B cell (primary cell): ENCODE measurements around the gene ARSI. TPM values are rescaled to one million over a fixed set of nuclear protein-coding genes. Genes with fewer than 3 reads are reported as not detected.

ENCODE experiments used
- ATAC-seq: fragments of 200-7000 bp; cut with Tn5 transposase; one replicate; pipeline ENCODE4 v1.10.0; 2021; ENCODE audit warnings: low read depth, mild to moderate bottlenecking, moderate number of reproducible peaks, moderate library complexity
- CTCF ChIA-PET: fragments of 350-600 bp; sonication (Branson Sonifier 250); formaldehyde crosslinking; loops from one replicate; lab custom pipeline; 2021; ENCODE audit warnings: antibody characterized with exemption, inconsistent platforms; lab: Charles Lee
- POLR2A ChIA-PET: fragments of 350-600 bp; sonication (Branson Sonifier 250); formaldehyde crosslinking; loops from one replicate; lab custom pipeline; 2021; ENCODE audit warnings: antibody characterized with exemption; lab: Charles Lee
- DNase-seq: peaks from one replicate; pipeline ENCODE4 v3.0.0; 2013
- H2AFZ ChIP-seq: 2 replicates; pipeline ENCODE4 v1.6.1; 2012; ENCODE audit warnings: mild to moderate bottlenecking, low read depth, low read length; ENCODE audit not compliant: insufficient read depth, poor library complexity, severe bottlenecking
- H3K27ac ChIP-seq, 2 donors: 1 replicate in 1 of 2; 2 replicates in 1 of 2; pipeline ENCODE4 v1.5.1; 2012 to 2013; ENCODE audit warnings: low read length in 2 of 2, mild to moderate bottlenecking in 2 of 2, moderate library complexity in 1 of 2
- H3K27me3 ChIP-seq, 4 experiments: fragments of 200-600 bp in 1 of 4; sonication (generic) in 1 of 4; replicated peaks in 1 of 4; 1 replicate in 2 of 4; 2 replicates in 2 of 4; pipeline versions ENCODE4 v1.6.1 to v1.7.0; 2013 to 2016; ENCODE audit warnings: low read length in 3 of 4, mild to moderate bottlenecking in 2 of 4, mixed read lengths in 1 of 4, moderate library complexity in 1 of 4; ENCODE audit not compliant: insufficient read depth in 4 of 4, control insufficient read depth in 3 of 4; ENCODE audit errors: control extremely low read depth in 1 of 4
- H3K36me3 ChIP-seq, 2 experiments: replicated peaks in 1 of 2; 1 replicate in 1 of 2; 2 replicates in 1 of 2; pipeline versions ENCODE4 v1.6.1 to v1.7.1; 2013; ENCODE audit warnings: low read length in 1 of 2; ENCODE audit not compliant: insufficient read depth in 2 of 2, control insufficient read depth in 1 of 2; ENCODE audit errors: control extremely low read depth in 1 of 2, extremely low read depth in 1 of 2
- H3K4me1 ChIP-seq, 2 donors: fragments of 200-600 bp in 1 of 2; sonication (generic) in 1 of 2; 1 replicate in 1 of 2; 2 replicates in 1 of 2; pipeline versions ENCODE4 v1.5.1 to v1.6.1; 2013 to 2017; ENCODE audit warnings: low read length in 2 of 2; ENCODE audit not compliant: control insufficient read depth in 2 of 2, insufficient read depth in 2 of 2
- H3K4me2 ChIP-seq: replicated peaks from 2 replicates; pipeline ENCODE3; 2012; ENCODE audit warnings: mild to moderate bottlenecking, low read depth, low read length; ENCODE audit not compliant: poor library complexity, severe bottlenecking
- H3K4me3 ChIP-seq, 5 experiments: fragments of 200-600 bp in 1 of 5; sonication (generic) in 1 of 5; 1 replicate in 3 of 5; 2 replicates in 2 of 5; pipeline versions ENCODE4 v1.5.1 to v1.7.0; 2011 to 2016; ENCODE audit warnings: low read length in 4 of 5, mild to moderate bottlenecking in 4 of 5, low read depth in 2 of 5, control low read depth in 1 of 5, moderate library complexity in 1 of 5; ENCODE audit not compliant: insufficient read depth in 1 of 5; ENCODE audit errors: control extremely low read depth in 1 of 5, extremely low read depth in 1 of 5
- H3K79me2 ChIP-seq: fragments of 200-600 bp; sonication (generic); one replicate; pipeline ENCODE4 v1.6.0; 2016; ENCODE audit warnings: low read length; ENCODE audit not compliant: control insufficient read depth, insufficient read depth
- H3K9ac ChIP-seq: fragments of 200-600 bp; sonication (generic); 2 replicates; pipeline ENCODE4 v1.6.1; 2017; ENCODE audit warnings: mild to moderate bottlenecking, low read length, moderate library complexity
- H3K9me3 ChIP-seq, 3 donors: one replicate each; pipeline versions ENCODE4 v1.6.1 to v1.7.1; 2013; ENCODE audit warnings: low read length in 2 of 3; ENCODE audit not compliant: control insufficient read depth in 2 of 3, insufficient read depth in 1 of 3; ENCODE audit errors: control extremely low read depth in 1 of 3
- H4K20me1 ChIP-seq: 2 replicates; pipeline ENCODE4 v1.6.0; 2012; ENCODE audit warnings: mild to moderate bottlenecking, low read length; ENCODE audit not compliant: insufficient read depth, control insufficient read depth, poor library complexity, severe bottlenecking
- H3K27ac Mint-ChIP-seq: one replicate; pipeline ENCODE4 v1.8.0; 2021; ENCODE audit warnings: mixed read lengths
- H3K27me3 Mint-ChIP-seq: one replicate; pipeline ENCODE4 v1.8.0; 2021; ENCODE audit warnings: mixed read lengths
- H3K4me1 Mint-ChIP-seq: one replicate; pipeline ENCODE4 v1.8.0; 2021; ENCODE audit warnings: mixed read lengths
- H3K4me3 Mint-ChIP-seq: one replicate; pipeline ENCODE4 v1.8.0; 2021; ENCODE audit warnings: mixed read lengths
- H3K9me3 Mint-ChIP-seq: one replicate; pipeline ENCODE4 v1.8.0; 2022; ENCODE audit warnings: mixed read lengths; ENCODE audit not compliant: insufficient read depth
- EZH2 ChIP-seq: IDR thresholded peaks from 2 replicates; pipeline ENCODE4 v1.6.1; 2012; ENCODE audit warnings: borderline replicate concordance, low read depth, mild to moderate bottlenecking, moderate library complexity, low read length; ENCODE audit not compliant: insufficient read depth, poor library complexity, severe bottlenecking
- WGBS: methylation state at CpG from one replicate; pipeline ENCODE4 v1.1.5; 2013; ENCODE audit warnings: missing lambda C conversion rate; ENCODE audit not compliant: insufficient coverage; 5-methylcytosine and 5-hydroxymethylcytosine counted together
- intact Hi-C: fragments of 100-400 bp; cut with micrococcal nuclease; formaldehyde crosslinking; loops from one replicate; pipeline ENCODE4 v1.10.0; 2022
- polyA minus RNA-seq: library from RNA; depleted of rRNA, polyadenylated mRNA; stranded (reverse); fragments of >200 nt; gene quantifications from 2 replicates; pipeline ENCODE4 v1.2.3, GENCODE V29; 2012
- polyA plus RNA-seq: library from polyadenylated mRNA; depleted of rRNA; stranded (reverse); fragments of >200 nt; gene quantifications from 2 replicates; pipeline ENCODE4 v1.2.3, GENCODE V29; 2012
- total RNA-seq, 2 donors: library from RNA; stranded (reverse); fragments of 120-200 nt in 1 of 2; gene quantifications; 1 replicate in 1 of 2; 2 replicates in 1 of 2; pipeline versions ENCODE4 v1.2.3 to v1.2.4, GENCODE V29; 2013 to 2022
- TF ChIP-seq, protein P1 (sequence below): fragments of 200-600 bp; IDR thresholded peaks from one replicate; pipeline ENCODE4 v1.8.0; 2022; ENCODE audit warnings: antibody characterized with exemption, mild to moderate bottlenecking

ARSI gene
- total RNA-seq = 0.10 TPM in 1 of 2 replicates, not detected in the other
- total RNA-seq (2013) = 0.14 TPM
- not detected in 2 replicates for polyA plus RNA-seq
- polyA minus RNA-seq = 0.29 TPM in 1 of 2 replicates, not detected in the other

DNA sequence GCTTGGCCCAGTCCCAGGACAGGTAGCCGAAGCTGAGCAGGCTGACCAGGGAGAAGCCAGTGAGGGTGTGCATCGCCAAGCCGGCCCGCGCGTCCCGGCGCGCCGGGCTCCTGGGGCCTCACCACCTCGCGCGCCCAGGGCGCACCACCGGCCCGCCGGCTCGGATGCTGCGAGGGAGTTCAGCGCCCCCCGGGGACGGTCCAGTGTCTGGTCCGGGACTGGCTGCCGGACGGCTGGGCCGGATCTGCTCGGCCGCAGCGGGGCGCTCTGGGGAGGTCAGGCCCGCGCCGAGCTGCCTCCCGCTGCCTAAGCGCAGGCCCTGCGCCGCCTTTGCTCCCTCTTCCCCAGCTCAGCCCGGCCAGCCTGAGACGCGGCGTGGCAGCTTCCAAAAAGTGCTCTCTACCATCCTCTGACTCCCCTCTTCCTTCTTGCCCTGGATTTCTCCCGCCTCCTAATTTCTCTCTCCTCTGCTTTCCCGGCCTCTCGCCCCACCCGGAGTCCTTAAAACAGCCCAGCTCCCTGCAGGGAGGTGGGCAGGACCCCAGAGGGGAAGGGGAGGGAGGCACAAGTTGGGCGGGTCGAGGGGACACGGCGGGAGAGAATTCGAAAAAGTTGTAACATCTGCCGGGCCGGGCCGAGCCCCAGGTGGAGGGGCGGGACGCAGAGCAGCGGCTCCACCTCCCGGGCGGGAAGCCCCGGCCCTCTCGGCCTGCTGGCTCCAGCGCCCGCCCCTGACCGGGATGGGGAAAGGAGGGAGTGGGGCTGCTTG is at the start of gene ARSI:
TSS of gene ARSI (minus strand) at position 605 of the 769 bp plus-strand sequence. CDS start at position 73, 532 bp downstream.
- Histone ChIP-seq H3K9me3 (peaks cover 0 to 6% (median 2%) of the 10 kb centered on the region in 3 donors), H3K27me3 (peaks cover 0 to 22% (median 18%) of the 10 kb centered on the region in 4 experiments), H3K4me2 (peak within 1 kb of the TSS; percentile 38), H2AFZ (no peak within 1 kb of the TSS), H3K4me1 (peaks cover 0 to 14% of the 10 kb centered on the region in 2 donors), H3K9ac (no peak within 1 kb of the TSS), H3K79me2 (no peaks in the 10 kb centered on the region), H3K36me3 (no peaks in the 10 kb centered on the region), H3K27ac (no peak within 1 kb of the TSS), H4K20me1 (no peaks in the 10 kb centered on the region), H3K4me3 (no peak within 1 kb of the TSS)
- Mint-ChIP-seq H3K4me3 (no peak within 1 kb of the TSS), H3K27ac (no peak within 1 kb of the TSS), H3K9me3 (no peaks in the 10 kb centered on the region), H3K4me1 (peaks cover 2% of the 10 kb centered on the region), H3K27me3 (peaks cover 45% of the 10 kb centered on the region)
- CTCF ChIA-PET = no interaction called here
- intact Hi-C loops = no loop called here
- no peak for ATAC-seq
- WGBS = 2% methylated on average over 57 of the region's 63 CpGs
- POLR2A ChIA-PET = no interaction called here
- no peak for DNase-seq
- no peak for TF ChIP-seq EZH2
- TF ChIP-seq, protein P1, sequence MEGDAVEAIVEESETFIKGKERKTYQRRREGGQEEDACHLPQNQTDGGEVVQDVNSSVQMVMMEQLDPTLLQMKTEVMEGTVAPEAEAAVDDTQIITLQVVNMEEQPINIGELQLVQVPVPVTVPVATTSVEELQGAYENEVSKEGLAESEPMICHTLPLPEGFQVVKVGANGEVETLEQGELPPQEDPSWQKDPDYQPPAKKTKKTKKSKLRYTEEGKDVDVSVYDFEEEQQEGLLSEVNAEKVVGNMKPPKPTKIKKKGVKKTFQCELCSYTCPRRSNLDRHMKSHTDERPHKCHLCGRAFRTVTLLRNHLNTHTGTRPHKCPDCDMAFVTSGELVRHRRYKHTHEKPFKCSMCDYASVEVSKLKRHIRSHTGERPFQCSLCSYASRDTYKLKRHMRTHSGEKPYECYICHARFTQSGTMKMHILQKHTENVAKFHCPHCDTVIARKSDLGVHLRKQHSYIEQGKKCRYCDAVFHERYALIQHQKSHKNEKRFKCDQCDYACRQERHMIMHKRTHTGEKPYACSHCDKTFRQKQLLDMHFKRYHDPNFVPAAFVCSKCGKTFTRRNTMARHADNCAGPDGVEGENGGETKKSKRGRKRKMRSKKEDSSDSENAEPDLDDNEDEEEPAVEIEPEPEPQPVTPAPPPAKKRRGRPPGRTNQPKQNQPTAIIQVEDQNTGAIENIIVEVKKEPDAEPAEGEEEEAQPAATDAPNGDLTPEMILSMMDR = no peak
